Stimulated activated CD8-positive, alpha-beta memory T cell treated with anti-CD3 and anti-CD28 coated beads, Interleukin-7, amount 100 ng/mL, for 4 hours (primary cell): ENCODE data around the gene PRR15.

Source experiments
- DNase-seq, 2 donors: peaks; one replicate each; pipeline ENCODE4 v3.0.0-alpha.2; 2020; ENCODE audit warnings: low read depth in 2 of 2

The PRR15 gene

GRCh38 chr7:29569648-29570047 is 6.0 kb downstream of the PRR15 start:
- DNase-seq: no peak

DNA sequence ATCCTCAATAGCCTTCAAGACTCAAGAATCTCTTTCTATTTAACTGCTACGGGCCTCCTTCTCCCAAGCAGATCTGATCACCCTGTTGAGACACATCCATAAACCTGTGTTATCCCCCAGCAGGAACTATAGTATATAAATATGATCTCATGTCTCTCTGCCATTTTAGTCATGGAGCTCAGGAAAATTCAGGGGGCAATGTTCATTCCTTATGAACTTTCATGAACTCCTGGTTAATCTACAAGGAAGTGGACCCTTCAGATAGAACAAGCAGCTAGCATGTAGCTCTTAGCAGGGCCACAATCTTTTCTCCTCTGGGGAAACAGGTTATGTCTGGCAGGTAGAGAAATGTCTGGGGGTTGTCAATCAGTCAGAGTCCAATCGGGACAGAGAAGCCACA is 8.9 kb downstream of the PRR15 start:
- DNase-seq: no peak

- no peak for DNase-seq
Observed at GRCh38 chr7:29573567-29573966, 9.9 kb downstream of the PRR15 start.

GRCh38 chr7:29574659-29575058 is 11.0 kb downstream of the PRR15 start:
- DNase-seq: no peak

GRCh38 chr7:29587195-29587808 is 23.7 kb downstream of the PRR15 start:
- no peak for DNase-seq

GRCh38 chr7:29588212-29588611 is 24.6 kb downstream of the PRR15 start:
- no peak for DNase-seq

DNA sequence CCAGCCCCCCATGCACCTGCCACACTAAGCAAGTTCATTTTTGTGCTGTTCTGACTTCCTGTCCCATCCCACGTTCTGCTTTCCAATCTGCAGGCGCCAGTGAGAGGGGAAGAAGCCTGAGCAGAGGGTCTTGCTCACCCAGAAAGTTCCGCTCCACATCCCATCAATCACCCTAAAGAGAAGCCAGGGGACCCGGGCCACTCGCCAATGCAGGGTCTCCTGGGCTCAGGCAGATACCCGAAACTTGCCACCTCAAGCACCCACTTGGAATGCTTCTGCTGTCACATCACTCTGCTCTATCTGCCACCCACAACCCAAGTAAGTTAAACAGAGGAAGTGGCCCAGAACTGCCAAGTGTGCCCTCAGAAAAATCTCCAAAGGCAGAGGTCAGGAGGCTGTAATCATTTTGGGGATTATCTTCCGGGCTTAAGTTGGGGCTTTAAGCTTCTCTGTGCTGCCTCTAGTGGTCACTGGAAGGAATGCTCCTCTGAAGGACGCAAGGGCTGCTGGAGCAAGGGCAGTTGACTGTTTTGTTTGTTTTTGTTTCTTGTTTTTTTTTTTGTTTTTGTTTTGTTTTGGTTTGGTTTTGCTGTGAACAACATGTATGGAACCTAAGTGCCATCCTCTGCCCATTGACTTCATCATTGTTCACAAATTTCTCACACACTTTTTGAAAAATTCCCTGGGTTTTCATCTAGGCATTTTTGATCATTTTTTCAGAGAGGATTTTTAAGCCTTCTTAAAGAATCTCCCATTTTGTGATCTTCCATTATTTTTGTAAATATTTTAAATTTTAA is 25.5 kb downstream of the PRR15 start:
- DNase-seq: no peak

DNA sequence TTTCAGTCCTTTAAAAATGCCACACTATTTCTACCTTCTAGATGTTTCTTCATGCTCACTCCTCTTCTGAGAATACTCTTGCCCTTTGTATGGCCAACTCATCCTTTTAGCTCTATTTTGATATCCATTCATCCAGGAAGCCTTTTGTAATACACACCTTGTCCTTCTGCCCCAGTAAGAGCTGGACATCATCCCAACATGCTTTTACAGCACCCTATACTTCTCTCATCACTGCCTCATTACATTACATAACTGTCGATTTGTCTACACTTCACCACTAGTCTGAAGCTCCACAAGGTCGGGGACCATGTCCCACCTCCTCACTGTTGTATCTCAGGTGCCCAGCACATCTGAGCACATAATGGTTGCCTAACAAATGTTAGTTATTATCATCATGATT is 29.2 kb downstream of the PRR15 start:
- no peak for DNase-seq

DNA sequence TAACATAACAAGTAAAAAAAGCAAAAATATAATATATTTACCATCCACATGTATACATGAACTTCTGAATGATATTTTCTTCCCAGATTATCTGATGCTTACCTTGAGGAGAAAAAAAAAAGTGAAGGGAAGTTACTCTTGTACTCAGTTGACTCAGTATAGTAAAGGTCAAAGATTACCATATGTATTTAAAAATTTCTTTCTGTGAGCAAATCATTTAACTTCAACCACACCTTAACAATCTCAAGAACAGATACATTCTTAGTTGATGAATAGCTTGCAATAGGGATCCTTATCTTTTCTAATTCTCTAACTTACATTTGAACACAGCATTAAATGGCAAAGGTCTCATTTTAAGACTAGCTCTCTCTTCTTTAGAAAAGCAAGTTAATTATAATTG is 29.8 kb downstream of the PRR15 start:
- DNase-seq: no peak

GRCh38 chr7:29596593-29597178 is 33.1 kb downstream of the PRR15 start:
- DNase-seq: no peak

DNA sequence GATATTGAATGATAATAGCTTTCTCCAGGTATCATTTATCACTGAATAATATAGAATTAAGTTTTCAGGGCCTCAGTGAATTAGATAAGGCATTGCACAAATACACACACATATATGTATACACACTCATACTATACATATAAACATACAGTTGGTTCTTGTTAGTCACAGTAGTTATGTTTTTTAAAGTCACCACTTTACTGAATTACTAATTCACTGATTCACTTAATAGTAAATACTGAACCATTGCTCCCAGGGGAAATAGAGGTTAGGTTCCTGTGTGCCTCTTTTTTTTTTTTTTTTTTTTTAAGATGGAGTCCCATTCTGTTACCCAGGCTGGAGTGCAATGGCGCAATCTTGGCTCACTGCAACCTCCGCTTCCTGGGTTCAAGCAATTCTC is 33.6 kb downstream of the PRR15 start:
- no peak for DNase-seq

DNA sequence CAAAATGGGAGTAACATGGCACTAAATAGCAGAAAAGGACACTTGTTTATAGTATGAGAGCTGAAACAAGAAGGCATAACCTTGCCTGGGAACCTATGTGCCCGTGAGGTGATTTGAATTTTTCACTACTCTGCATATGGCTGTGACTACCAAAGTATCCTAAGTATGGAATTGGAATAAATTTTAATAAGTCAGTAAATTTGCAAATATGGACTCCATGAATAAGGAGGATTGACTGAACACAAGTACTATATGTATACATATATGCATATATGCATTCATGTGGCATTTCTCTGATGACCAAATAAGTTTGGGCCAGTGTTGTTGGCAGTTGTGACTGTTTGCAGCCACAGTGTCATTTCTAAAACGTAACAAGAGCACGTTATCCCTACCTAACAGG is 34.5 kb downstream of the PRR15 start:
- DNase-seq: no peak

DNA sequence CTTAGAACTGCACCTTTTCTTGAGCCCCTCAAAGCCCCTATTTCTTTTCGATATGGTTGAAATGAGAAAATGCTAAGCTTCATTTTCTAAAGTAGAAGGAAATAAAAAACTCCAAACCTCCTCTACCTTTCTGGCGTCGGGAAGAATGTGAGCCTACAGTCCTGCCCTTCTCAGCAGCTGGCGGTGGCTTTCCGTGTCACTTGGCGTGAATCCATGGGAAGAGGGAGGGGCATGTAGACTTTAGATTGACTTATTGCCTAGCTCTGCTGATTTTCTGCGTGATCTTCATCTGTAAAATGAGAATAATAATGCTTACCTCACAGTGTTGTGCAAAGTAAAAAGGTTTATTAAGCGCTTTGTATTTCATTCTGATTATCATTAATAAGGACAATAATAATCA is 35.0 kb downstream of the PRR15 start:
- no peak for DNase-seq

DNA sequence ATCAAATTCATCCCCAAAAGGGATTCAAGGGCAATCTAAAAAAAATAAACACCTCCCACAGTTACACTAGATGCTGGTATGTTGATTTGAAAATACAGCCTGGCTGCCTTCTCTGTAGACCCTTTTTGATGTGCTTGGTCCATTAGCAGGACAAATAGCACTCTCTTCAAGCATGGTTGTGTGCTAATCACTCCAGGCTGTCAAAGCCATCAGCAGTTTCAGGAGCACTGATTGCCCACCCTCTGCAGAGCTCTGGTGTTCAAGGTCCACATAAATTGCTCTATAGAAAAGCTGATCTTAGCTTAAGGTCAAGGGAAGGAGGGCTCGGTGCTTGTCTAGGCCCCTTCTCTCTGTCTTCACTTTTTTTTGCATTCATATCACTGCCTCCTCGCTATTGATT is 35.4 kb downstream of the PRR15 start:
- no peak for DNase-seq

- no peak for DNase-seq
Observed at GRCh38 chr7:29600661-29601060, 37.0 kb downstream of the PRR15 start.

DNA sequence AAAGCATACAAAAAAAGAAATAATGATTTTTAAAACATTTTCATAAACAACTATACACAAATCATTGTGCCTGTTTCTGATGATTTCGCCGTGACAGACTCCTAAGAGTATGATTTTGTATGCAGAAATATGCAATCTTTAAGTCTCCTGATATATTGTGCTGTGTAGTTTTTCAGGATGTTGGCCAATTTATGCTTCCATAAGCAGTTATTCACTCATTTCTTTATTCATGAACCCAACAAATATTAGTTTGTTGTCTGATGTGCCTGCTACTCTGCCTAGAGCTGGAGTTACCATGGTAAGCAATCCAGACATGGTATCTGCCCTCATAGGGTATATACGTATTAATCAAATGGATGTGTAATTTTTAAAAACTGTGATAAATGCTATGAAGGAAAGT is 40.4 kb downstream of the PRR15 start:
- no peak for DNase-seq

GRCh38 chr7:29604702-29605101 is 41.1 kb downstream of the PRR15 start:
- DNase-seq: no peak

DNA sequence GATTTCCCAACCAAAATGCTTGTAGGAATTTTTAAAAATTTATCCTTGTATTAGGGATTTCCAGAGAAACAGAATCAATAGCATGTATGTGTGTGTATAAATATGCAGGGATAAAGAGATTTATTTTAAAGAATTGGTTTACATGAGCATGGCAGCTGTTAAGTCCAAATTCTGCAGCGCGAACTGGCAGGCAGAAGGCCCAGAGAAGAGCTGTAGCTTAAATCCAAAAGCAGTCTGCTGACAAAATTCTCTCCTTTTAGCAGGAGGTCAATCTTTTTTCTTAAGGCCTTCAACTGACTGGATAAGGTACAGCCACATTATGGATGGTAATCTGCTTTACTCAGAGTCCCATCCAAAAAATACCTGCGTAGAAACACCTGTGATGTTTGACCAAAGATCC is 42.0 kb downstream of the PRR15 start:
- DNase-seq: no peak

DNA sequence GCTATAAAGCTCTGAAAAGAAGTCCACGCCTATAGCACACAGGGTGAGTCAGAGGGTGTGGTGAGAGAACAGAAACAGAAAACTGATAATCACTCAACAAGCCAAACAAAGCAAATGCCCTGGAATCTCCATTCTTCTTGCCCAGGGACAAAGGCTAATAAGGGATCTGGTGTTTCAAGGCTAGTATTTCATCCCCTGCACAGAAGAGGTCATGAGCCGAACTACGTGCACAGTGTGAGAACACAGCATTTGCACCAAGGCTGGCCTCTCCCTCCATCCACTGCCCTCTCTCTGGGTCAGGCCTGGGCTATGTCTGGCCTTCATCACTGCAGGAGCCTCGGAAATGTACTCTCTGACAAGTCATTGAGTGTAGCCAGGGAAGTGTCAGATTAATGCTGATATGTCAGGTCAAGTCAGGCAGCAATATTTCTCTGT is 42.7 kb downstream of the PRR15 start:
- no peak for DNase-seq

- no peak for DNase-seq
Observed at GRCh38 chr7:29606830-29607229, 43.2 kb downstream of the PRR15 start.

DNA sequence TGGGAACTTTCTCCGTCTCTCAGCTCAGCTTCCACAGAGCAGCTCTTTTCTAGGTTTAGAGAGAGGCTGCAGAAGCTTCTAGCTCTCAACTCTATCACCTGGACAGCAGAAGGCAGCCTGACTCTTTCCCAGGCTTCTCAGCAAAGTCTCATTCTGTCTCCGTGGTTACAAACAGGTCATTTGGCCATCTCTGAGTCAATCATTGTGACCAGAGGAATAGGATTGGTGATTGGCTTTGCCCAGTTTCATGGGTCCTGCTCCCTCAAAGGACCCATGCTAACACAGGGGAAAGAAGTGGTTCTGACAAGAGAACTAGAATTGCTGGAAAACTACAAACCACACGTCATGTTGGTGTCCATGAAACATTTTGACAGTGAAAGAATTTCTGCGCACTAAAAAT is 43.6 kb downstream of the PRR15 start:
- DNase-seq: no peak

DNA sequence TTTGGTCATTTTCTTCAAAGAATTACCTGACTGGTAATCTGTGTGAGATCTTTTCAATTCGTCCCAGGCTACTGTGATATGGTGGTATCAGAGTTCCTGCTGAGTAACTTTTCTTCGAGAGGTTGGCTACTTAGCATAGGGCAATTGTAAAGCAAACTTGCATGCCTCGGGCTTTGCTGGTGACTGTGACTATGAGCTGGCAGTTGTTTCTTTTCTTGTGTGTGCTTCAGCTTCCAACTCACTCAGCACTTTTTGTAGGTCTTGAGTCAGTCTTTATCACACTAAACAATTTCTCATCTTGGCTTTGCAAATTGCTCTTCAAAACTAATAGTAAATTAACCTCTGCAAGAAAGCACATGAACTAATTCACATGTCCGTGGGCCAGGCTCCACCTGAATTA is 44.3 kb downstream of the PRR15 start:
- no peak for DNase-seq
